Mucosa of descending colon (tissue), 3 donors: ENCODE results near the gene CPB1. TPM values are rescaled to one million over a fixed set of nuclear protein-coding genes. Genes with fewer than 3 reads are reported as not detected.

Experiments
- ATAC-seq: fragments of 200-7000 bp; cut with Tn5 transposase; one replicate; pipeline ENCODE4 v1.9.1; 2020; ENCODE audit warnings: mild to moderate bottlenecking, moderate library complexity
- DNase-seq, 3 donors: peaks; one replicate each; pipeline ENCODE4 v3.0.0-alpha.2; 2020
- H3K36me3 ChIP-seq: fragments of 200-600 bp; one replicate; pipeline ENCODE4 v1.8.0; 2021; ENCODE audit warnings: low read depth, mild to moderate bottlenecking
- H3K4me1 ChIP-seq: fragments of 200-600 bp; one replicate; pipeline ENCODE4 v1.8.0; 2021; ENCODE audit warnings: low read depth, mild to moderate bottlenecking
- H3K4me3 ChIP-seq: fragments of 200-600 bp; one replicate; pipeline ENCODE4 v1.8.0; 2021; ENCODE audit warnings: mild to moderate bottlenecking
- H3K9me3 ChIP-seq: fragments of 200-600 bp; one replicate; pipeline ENCODE4 v1.8.0; 2021; ENCODE audit warnings: mild to moderate bottlenecking
- intact Hi-C, 2 donors: fragments of 100-400 bp; cut with DNase I in 1 of 2; cut with micrococcal nuclease in 1 of 2; formaldehyde crosslinking; loops; one replicate each; pipeline versions ENCODE4 v1.11.0 to v1.11.1; 2022; cut with DNase I, micrococcal nuclease
- total RNA-seq, 3 donors: library from RNA; stranded (reverse); fragmentation: NEBNext Ultra II Directional in 2 of 3; extraction: Animal tissue kit (Norgen Biotek cat#: 25700) in 2 of 3; gene quantifications; one replicate each; pipeline versions ENCODE4 v1.2.1 to v1.2.4, GENCODE V29; 2021 to 2023
- TF ChIP-seq, protein P1 (sequence below): fragments of 200-600 bp; IDR thresholded peaks from one replicate; pipeline ENCODE4 v1.8.0; 2022; ENCODE audit warnings: antibody characterized with exemption, mild to moderate bottlenecking
- donor health status: DM: no; HTN: no; CAD: no; lungs with moderate emphysema.
- donor health status: DM: no; HTN: no; CAD: no.
- donor health status: DM: no; HTN: yes; CAD: no.

The CPB1 gene
- total RNA-seq, 3 donors from 2014 or later: 0.70 to 0.92 TPM; not detected in 1

DNA sequence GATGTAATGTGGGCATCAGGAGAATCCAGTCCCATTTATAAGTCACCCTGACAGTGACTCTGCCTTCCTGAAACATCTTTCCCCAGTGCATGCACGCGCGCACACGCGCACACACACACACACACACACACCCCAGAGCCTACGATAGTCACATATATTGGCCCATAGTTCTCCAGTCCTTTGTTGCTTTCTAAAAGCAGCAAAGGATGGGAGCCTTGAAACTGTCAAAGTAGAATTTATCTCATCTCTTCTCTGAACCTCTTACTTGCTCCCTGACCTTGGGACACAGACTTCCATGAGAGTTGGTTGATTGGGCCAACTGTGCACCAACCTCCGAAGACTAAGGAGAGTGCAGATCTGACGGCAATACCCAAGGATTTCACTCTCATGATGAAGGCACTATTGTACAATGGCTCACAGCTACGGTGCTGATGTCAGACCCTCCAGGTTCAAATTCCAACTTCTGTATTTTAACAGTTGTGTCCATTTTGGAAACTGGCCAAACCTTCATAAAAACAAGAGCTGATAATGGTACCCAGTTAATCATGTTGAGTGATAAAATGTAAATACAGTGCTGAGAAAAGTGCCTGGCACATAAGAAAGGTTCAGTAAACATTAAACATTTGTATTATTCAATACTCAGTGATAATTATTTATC is 45.8 kb downstream of the CPB1 start:
- DNase-seq: no peak
- no peak for ATAC-seq
- no peak overlapping the region for H3K4me3 ChIP-seq
- intact Hi-C loops: no loop called here
- H3K9me3 ChIP-seq: no peaks in the 10 kb centered on the region
- H3K4me1 ChIP-seq: no peaks in the 10 kb centered on the region
- no peaks in the 10 kb centered on the region for H3K36me3 ChIP-seq
- TF ChIP-seq, protein P1, sequence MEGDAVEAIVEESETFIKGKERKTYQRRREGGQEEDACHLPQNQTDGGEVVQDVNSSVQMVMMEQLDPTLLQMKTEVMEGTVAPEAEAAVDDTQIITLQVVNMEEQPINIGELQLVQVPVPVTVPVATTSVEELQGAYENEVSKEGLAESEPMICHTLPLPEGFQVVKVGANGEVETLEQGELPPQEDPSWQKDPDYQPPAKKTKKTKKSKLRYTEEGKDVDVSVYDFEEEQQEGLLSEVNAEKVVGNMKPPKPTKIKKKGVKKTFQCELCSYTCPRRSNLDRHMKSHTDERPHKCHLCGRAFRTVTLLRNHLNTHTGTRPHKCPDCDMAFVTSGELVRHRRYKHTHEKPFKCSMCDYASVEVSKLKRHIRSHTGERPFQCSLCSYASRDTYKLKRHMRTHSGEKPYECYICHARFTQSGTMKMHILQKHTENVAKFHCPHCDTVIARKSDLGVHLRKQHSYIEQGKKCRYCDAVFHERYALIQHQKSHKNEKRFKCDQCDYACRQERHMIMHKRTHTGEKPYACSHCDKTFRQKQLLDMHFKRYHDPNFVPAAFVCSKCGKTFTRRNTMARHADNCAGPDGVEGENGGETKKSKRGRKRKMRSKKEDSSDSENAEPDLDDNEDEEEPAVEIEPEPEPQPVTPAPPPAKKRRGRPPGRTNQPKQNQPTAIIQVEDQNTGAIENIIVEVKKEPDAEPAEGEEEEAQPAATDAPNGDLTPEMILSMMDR: no peak

DNA sequence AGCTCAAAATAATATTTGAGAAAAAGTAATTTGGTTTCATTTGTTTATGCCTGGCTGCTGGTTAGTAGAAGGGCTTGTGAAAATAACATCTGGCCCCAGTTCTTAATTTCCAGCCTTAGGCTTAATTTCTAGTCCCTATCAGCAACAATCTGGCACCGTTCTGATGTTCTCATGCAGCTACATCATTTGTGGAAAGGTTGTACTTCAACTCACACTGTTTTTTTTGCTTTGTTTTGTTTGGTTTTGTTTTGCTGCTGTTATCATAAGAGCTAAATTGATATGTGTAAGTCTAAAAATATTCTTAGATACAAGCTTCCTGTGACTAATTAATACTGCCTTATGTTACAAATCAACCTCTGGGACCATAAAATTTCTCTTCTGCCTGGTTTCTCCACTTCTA is 46.4 kb downstream of the CPB1 start:
- Histone ChIP-seq H3K4me3 (no peak overlapping the region), H3K4me1 (no peaks in the 10 kb centered on the region), H3K36me3 (no peaks in the 10 kb centered on the region), H3K9me3 (no peaks in the 10 kb centered on the region)
- intact Hi-C loops: no loop called here
- DNase-seq: no peak
- TF ChIP-seq, protein P1: no peak
- ATAC-seq: no peak

DNA sequence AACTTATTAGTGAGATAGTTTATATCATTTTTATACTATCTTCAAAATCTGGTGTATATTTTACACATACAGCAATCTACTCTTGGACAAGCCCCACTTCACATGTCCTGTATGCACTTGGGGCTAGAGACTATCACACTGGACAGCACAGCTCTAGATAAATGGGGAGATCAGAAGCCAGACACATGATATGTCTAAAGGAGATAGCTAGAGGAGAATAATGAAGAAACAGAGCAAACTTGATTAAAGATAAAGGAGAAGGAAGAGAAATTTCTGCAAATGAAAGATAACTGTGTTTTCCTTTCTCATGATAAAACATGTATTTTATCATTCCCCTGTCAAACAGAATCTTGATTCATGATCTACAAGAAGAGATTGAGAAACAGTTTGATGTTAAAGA is 50.5 kb downstream of the CPB1 start:
- TF ChIP-seq, protein P1: no peak
- H3K4me1 ChIP-seq: no peaks in the 10 kb centered on the region
- ATAC-seq: no peak
- H3K36me3 ChIP-seq: no peaks in the 10 kb centered on the region
- H3K4me3 ChIP-seq: no peak overlapping the region
- intact Hi-C loops: no loop called here
- DNase-seq: no peak
- no peaks in the 10 kb centered on the region for H3K9me3 ChIP-seq

DNA sequence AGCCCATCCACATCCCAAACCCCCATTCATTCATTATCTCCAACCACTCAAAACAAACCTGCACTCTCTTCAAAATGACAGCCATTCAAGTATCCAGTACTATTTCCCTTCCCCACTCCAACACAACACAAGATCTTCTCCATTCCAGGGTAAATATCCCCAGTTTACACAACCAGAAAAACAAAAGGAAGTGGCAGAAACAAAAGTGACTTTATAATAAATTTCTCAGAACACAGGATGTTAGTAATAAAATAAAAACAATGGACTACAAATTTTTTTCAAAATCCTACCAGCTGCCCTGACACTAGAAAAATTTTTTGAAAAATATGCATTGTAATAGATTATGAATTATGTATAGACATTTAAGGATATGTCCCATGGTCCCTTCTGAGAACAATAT is 51.6 kb downstream of the CPB1 start:
- no peaks in the 10 kb centered on the region for H3K9me3 ChIP-seq
- ATAC-seq: no peak

DNA sequence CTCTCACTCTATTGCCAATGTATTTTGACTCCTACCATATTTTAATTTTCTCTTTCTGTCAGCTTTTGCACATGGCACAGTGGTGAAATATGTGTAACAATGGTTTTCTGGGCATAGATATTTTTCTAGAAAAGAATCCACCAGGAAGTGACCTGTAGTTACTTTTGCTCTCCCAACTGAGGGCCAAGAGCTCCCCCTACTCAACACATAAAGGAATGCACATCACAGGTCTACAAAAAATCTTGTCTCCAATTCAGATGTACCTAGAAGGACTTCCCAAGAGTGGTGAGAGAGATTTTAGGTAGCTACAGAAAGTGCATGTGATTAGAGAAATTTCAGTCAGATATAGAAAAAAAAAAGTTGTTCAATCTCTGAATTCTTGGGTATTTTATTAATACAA is 53.1 kb downstream of the CPB1 start:
- ATAC-seq: no peak
- H3K9me3 ChIP-seq: no peaks in the 10 kb centered on the region
- no peak overlapping the region for H3K4me3 ChIP-seq
- TF ChIP-seq, protein P1: no peak
- no peak for DNase-seq
- H3K36me3 ChIP-seq: no peaks in the 10 kb centered on the region
- H3K4me1 ChIP-seq: no peaks in the 10 kb centered on the region
- intact Hi-C loops: no loop called here

More for the DNA sequence above, 51.6 kb downstream of the CPB1 start:
- intact Hi-C loops: no loop called here
- TF ChIP-seq, protein P1: no peak
- H3K4me3 ChIP-seq: no peak overlapping the region
- H3K36me3 ChIP-seq: no peaks in the 10 kb centered on the region
- DNase-seq: no peak
- no peaks in the 10 kb centered on the region for H3K4me1 ChIP-seq

DNA sequence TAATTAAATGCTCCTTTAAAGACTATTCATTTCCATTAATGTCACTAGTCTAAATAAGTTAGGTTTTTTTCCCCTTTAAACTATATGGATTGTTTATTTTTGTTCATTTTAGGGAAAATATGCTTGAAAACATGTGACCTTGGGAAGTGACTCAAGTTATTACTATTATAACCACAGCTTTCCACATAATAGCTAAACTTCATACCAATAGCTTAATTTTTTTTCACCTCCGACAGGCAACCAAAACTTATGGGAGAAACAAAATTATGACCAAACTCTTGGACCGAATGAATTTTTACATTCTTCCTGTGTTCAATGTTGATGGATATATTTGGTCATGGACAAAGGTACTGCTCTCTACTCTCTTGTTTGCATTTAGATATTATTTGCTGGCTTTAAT is 53.7 kb downstream of the CPB1 start:
- Histone ChIP-seq H3K4me1 (no peaks in the 10 kb centered on the region), H3K9me3 (no peaks in the 10 kb centered on the region), H3K36me3 (no peaks in the 10 kb centered on the region), H3K4me3 (no peak overlapping the region)
- intact Hi-C loops: no loop called here
- ATAC-seq: no peak
- DNase-seq: no peak
- TF ChIP-seq, protein P1: no peak
